DOHH2 (cell line): ENCODE results near the gene ARRB1.

Source experiments
- H3F3A ChIP-seq: fragments of 200-600 bp; sonication (generic), shearing (Covaris generic); 2 replicates; pipeline ENCODE4 v1.6.0; 2016; ENCODE audit warnings: antibody characterized with exemption, mild to moderate bottlenecking; ENCODE audit not compliant: control insufficient read depth, insufficient read depth
- H3K27ac ChIP-seq: fragments of 200-600 bp; sonication (generic); 2 replicates; pipeline ENCODE4 v1.5.1; 2014; ENCODE audit warnings: low read depth, mild to moderate bottlenecking, low read length, moderate library complexity
- H3K27me3 ChIP-seq: fragments of 200-600 bp; sonication (generic); 2 replicates; pipeline ENCODE4 v1.6.1; 2014; ENCODE audit warnings: mild to moderate bottlenecking, low read length, mixed read lengths; ENCODE audit not compliant: control insufficient read depth
- H3K36me3 ChIP-seq: fragments of 200-600 bp; sonication (generic); 2 replicates; pipeline ENCODE4 v1.6.1; 2014; ENCODE audit warnings: mild to moderate bottlenecking, low read length, moderate library complexity, mixed read lengths; ENCODE audit not compliant: control insufficient read depth
- H3K4me1 ChIP-seq: fragments of 200-600 bp; sonication (generic); 2 replicates; pipeline ENCODE4 v1.6.1; 2014; ENCODE audit warnings: mild to moderate bottlenecking, low read length, mixed read lengths; ENCODE audit not compliant: control insufficient read depth
- H3K4me2 ChIP-seq: fragments of 200-600 bp; sonication (generic); 2 replicates; pipeline ENCODE4 v1.6.0; 2014; ENCODE audit warnings: mild to moderate bottlenecking, low read length, moderate library complexity
- H3K4me3 ChIP-seq: fragments of 200-600 bp; sonication (generic); 2 replicates; pipeline ENCODE4 v1.5.1; 2014; ENCODE audit warnings: mild to moderate bottlenecking, low read length, mixed read lengths
- H3K79me2 ChIP-seq: fragments of 200-600 bp; sonication (generic); 2 replicates; pipeline ENCODE4 v1.6.1; 2014; ENCODE audit warnings: mild to moderate bottlenecking, low read length, mixed read lengths; ENCODE audit not compliant: control insufficient read depth
- H3K9me2 ChIP-seq: fragments of 200-600 bp; sonication (generic); replicated peaks from 2 replicates; pipeline ENCODE4 v1.6.1; 2014; ENCODE audit warnings: mild to moderate bottlenecking, low read length, mixed read lengths; ENCODE audit not compliant: control insufficient read depth
- H3K9me3 ChIP-seq: fragments of 200-600 bp; sonication (generic); 2 replicates; pipeline ENCODE4 v1.6.1; 2014; ENCODE audit warnings: antibody characterized with exemption, low read length, mixed read lengths; ENCODE audit not compliant: control insufficient read depth, insufficient read depth
- H4K20me1 ChIP-seq: fragments of 200-600 bp; sonication (generic); 2 replicates; pipeline ENCODE4 v1.6.0; 2014; ENCODE audit warnings: low read depth, mild to moderate bottlenecking, antibody characterized with exemption, low read length, moderate library complexity; ENCODE audit not compliant: control insufficient read depth, insufficient read depth
- CTCF ChIP-seq: fragments of 200-600 bp; sonication (generic); IDR thresholded peaks from one replicate; pipeline ENCODE4 v1.5.1; 2014; ENCODE audit warnings: antibody characterized with exemption, mild to moderate bottlenecking, low read depth, low read length; ENCODE audit not compliant: poor library complexity, severe bottlenecking
- EZH2phosphoT487 ChIP-seq: fragments of 200-600 bp; sonication (generic); IDR thresholded peaks from 2 replicates; pipeline ENCODE4 v1.6.1; 2017; ENCODE audit warnings: borderline replicate concordance, mild to moderate bottlenecking, antibody characterized with exemption, low read length, moderate library complexity, mixed read lengths

Gene ARRB1

GRCh38 chr11:75260396-75261170 is 90.9 kb downstream of the ARRB1 start:
- H3K27me3 ChIP-seq: 0 out of 2 replicates have a peak, but pooled peaks cover 9% of the 10 kb centered on the region
- H3K4me3 ChIP-seq: no peak overlapping the region
- no peaks in the 10 kb centered on the region for H3F3A ChIP-seq
- H3K27ac ChIP-seq: no peak overlapping the region
- H3K9me2 ChIP-seq: no peaks in the 10 kb centered on the region
- H3K4me2 ChIP-seq: no peak overlapping the region
- H3K36me3 ChIP-seq: no peaks in the 10 kb centered on the region
- H3K9me3 ChIP-seq: no peaks in the 10 kb centered on the region
- no peaks in the 10 kb centered on the region for H3K4me1 ChIP-seq
- no peaks in the 10 kb centered on the region for H3K79me2 ChIP-seq
- H4K20me1 ChIP-seq: no peaks in the 10 kb centered on the region
- no peak for TF ChIP-seq CTCF
- no peak for TF ChIP-seq EZH2phosphoT487

- Histone ChIP-seq H3K79me2 (no peaks in the 10 kb centered on the region), H3K36me3 (no peaks in the 10 kb centered on the region), H3K4me3 (no peak overlapping the region), H3K9me2 (no peaks in the 10 kb centered on the region), H3K27ac (no peak overlapping the region), H3K27me3 (no peaks in the 10 kb centered on the region), H4K20me1 (no peaks in the 10 kb centered on the region), H3K4me1 (no peaks in the 10 kb centered on the region), H3K9me3 (no peaks in the 10 kb centered on the region), H3K4me2 (no peak overlapping the region), H3F3A (no peaks in the 10 kb centered on the region)
- TF ChIP-seq EZH2phosphoT487 (no peak), CTCF (no peak)
Observed at GRCh38 chr11:75254326-75254725, 97.1 kb downstream of the ARRB1 start.

- no peaks in the 10 kb centered on the region for H3F3A ChIP-seq
- no peaks in the 10 kb centered on the region for H3K9me2 ChIP-seq
- H3K9me3 ChIP-seq: no peaks in the 10 kb centered on the region
- no peaks in the 10 kb centered on the region for H3K36me3 ChIP-seq
- no peaks in the 10 kb centered on the region for H3K4me1 ChIP-seq
- no peaks in the 10 kb centered on the region for H3K27me3 ChIP-seq
- no peaks in the 10 kb centered on the region for H4K20me1 ChIP-seq
- H3K4me2 ChIP-seq: no peak overlapping the region
- TF ChIP-seq EZH2phosphoT487 (no peak), CTCF (no peak)
- no peak overlapping the region for H3K27ac ChIP-seq
- no peaks in the 10 kb centered on the region for H3K79me2 ChIP-seq
- no peak overlapping the region for H3K4me3 ChIP-seq
Observed at GRCh38 chr11:75249704-75250103, 101.8 kb downstream of the ARRB1 start.
